AG09319 (cell line): ENCODE measurements around the gene PDZD7.
A peak's percentile ranks its signal among the peaks of the same experiment; 100 is the strongest.

Source experiments
- DNase-seq: peaks from one replicate; pipeline ENCODE4 v3.0.0-alpha.2; 2010; ENCODE audit warnings: low read depth; ENCODE audit errors: extremely low read depth
- TF ChIP-seq, protein P1 (sequence below): IDR thresholded peaks from 2 replicates; pipeline ENCODE4 v1.5.1; 2011; ENCODE audit warnings: low read depth, mild to moderate bottlenecking, inconsistent platforms, low read length, moderate library complexity

PDZD7 gene

DNA sequence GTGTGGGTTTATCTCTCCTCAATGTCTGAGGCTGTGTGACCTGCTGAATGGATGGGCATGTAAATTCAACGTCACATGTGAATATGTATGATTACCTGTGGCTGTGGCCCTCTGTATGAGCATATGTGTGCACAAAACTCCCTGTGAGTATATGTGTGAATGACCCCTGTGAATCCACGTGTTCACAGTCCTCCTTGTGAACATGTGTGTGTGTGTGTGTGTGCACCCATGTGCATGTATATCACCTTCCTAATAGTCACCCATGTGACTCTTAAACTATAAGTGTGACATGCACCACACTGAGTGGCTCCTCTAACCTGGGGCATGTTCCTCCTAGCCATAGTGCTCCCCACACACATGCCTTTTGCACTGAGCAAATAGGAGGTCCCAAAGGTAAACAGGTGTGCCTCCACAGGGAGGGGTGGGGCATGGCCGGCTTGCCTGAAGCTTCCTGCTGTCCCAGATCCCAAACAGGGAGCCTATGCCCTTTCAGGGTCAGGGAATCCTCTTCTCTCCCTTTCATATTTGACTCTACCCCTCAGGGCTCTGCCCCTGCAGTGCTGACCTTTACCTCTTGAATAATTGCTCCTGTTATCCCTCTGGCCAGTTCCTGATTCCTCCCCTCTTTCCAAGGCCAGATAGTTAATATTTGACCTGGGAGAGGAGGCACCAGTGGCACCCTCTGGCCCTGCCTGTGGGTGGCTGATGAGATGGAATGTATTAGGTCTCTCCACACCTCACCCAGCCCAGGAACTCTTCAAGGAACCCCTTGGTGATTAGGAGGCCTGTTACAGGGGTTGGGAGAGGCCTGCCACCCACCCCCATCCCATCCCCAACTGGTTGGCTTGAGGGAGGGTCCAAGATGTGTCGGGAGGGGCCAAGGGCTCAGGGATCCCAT lies 59.8 kb downstream of the PDZD7 start:
- TF ChIP-seq, protein P1, sequence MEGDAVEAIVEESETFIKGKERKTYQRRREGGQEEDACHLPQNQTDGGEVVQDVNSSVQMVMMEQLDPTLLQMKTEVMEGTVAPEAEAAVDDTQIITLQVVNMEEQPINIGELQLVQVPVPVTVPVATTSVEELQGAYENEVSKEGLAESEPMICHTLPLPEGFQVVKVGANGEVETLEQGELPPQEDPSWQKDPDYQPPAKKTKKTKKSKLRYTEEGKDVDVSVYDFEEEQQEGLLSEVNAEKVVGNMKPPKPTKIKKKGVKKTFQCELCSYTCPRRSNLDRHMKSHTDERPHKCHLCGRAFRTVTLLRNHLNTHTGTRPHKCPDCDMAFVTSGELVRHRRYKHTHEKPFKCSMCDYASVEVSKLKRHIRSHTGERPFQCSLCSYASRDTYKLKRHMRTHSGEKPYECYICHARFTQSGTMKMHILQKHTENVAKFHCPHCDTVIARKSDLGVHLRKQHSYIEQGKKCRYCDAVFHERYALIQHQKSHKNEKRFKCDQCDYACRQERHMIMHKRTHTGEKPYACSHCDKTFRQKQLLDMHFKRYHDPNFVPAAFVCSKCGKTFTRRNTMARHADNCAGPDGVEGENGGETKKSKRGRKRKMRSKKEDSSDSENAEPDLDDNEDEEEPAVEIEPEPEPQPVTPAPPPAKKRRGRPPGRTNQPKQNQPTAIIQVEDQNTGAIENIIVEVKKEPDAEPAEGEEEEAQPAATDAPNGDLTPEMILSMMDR = no peak
- no peak for DNase-seq

DNA sequence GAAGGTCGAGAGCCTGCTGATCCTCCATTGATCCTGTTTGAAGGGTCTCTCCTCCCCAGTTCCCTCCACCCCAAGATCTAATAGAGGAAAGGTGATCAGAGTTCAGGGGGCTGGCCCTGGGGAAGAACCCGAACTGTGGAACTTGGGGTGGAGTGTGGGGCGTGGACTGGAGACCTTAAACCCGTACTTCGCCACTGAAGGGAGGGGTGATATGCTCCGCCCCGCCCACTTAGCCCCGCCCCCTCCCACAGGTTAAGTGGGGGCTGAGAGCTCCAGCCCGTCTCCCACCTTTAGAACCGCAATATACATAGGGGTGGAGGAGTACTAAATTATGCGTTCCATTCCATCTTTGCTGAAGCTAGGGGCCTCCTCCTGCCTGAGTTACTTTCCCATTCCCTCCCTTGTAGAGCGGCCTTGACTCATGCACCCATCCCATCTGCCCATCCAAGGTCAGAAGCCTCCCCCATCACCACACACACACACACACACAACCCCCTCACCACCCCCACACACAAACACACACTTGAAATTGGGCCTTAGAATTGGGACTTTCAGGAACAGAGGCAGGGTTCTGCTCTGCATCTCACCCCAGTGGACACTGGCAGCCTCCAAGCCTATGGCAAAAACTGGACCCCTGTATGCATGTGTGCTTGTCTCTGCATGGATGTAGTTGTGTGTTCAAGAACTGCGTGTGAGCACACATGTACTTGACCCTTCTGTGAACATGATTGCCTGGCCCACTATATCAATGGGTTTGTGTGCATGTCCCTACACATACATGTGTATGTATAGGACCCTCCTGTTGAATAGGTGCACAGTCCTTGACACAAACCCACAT lies 60.6 kb downstream of the PDZD7 start:
- TF ChIP-seq, protein P1 = no peak
- no peak for DNase-seq

DNA sequence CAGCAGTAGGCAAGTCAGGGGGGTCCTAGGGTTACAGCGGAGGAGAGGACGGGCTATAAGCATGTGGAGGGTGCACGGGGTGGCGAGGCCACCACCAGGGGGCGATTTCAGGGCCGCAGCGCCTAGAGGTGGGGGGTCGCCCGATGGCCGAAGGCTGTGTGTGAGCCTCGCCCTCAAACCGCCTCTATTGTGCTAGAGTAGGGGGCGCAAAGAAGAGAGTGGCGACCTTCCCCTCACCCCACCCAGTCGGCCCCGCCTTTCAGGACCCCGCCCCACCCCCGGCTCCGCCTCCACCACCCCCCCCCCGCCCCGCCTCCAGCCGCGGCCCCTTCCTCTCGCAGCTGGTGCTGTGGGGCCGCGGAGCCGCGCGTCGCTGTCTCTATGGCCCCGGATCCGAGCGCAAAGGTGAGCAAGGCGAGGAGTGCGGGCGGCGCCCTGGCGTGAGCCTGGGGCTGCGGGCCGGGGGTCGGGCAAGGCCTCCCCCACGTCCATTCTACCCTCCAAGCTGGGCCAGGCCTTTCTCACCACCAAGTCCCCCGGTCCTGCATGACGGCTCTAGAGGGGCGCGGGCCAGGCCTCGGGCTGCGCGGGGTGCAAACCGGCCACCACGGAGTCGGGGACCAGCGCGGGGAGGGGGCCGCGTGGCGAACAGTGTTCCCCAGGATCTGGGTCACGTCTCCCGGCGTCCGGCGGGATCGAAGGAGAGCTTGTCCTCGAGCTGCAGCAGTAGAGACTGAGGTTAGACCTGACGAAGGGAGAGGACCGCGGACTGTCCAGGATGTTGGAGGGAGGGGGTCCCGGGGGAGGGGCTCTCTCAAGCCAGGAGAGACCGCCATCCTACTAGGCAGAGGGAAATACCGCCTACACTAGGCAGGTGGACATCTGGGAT lies 61.5 kb downstream of the PDZD7 start, which contains the start of gene SEMA4G:
Gene SEMA4G (plus strand): TSS at position 318 of the 889 bp plus-strand sequence. CDS start 3,409 bp downstream, outside the sequence.
- TF ChIP-seq, protein P1 = peak; percentile 80
- no peak for DNase-seq

DNA sequence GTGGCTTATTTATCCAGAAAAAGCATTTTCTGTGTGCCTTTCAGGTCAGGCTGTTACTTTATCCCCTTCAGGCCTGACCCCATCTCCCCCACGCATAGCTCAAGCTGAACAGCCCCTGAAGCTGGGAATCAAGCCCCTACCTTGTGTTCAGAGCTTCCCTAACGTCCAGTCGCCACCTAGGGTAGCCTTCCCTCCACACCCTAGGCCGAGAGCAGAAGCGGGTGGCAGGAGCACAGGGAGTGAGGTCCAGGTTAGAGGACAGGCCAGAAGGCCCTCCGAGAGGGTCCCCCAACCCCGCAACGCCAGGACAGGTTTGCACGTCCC lies 62.1 kb downstream of the PDZD7 start:
- TF ChIP-seq, protein P1 = no peak
- DNase-seq = no peak

DNA sequence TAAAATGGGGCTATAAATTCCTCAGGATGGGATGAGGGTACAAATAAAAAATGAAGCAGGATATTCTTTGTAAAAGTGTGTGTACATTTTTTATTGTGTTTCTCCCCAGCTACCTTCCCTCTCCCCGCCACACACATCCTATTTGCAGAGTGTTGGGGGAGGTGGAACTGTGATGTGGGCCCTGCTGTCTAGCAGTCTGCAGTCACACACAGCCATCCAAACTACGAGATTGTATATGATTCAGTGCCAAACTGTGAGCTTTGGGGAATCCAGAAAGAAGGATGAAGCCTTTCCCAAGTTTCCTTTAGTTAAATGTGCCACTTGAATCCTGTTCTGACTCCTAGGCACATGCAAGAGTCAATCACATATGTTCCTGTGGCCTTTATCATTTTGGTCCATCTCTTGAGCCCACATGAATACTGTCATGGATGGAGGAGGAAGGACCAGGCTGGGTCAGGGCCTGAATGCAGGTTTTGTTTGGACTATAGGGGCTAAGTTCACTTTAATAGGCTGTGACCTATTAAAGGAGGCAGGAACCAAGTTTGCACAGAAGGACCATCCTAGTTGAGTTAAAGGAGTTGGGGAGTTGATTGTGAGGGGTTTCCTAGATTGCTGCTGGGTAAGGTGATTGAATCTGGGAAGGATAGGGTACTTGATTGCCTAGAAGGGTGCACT lies 62.7 kb downstream of the PDZD7 start:
- DNase-seq = no peak
- TF ChIP-seq, protein P1 = no peak

DNA sequence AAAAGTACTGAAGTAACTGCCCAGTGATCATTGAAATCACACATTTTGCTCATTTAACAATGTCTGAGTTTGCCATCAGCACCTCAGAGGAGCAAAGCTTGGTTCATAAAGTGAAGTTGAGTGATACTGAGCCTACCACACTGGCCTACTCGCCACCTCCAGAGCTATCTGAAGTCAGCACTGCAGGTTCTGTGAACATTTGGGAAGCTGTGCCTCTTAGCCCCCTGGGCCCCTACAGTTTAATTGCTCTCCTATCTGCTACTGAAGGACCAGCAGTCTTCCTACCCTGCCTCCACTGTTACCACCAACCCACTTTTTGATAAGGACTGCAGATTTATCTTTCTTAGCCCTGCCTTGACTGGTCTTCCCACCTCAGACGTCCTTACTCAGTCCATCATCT lies 63.6 kb downstream of the PDZD7 start:
- TF ChIP-seq, protein P1 = no peak
- no peak for DNase-seq
